ENCODE results near the gene WWC2.

The WWC2 gene

DNA sequence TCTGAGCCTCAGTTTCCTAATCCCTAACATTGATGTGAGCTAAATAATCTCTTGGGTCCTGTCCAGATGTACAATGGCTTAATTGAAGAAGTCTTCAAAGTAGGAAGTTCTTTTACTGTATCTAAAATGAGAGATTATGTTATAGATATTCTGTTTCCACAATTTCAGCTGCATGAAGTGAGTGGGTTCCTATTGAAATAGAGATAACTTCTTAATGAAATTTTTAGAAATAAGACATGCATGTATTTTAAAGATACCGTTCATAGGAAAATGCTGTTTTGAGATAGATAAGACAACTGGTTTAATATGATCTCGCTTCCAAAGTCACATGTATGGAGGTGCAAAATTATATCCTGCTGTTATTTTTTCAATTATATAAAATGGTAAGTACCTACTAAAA lies 149.1 kb downstream of the WWC2 start:
- Histone ChIP-seq H3K4me2 (ENCODE audit: low read length) (no peak overlapping the region), H3K27me3 (ENCODE audit: low read depth, low read length) (no peaks in the 10 kb centered on the region), H3K79me2 (ENCODE audit: low read length) (no peaks in the 10 kb centered on the region), H3K9ac (ENCODE audit: low read length) (no peak overlapping the region), H3K4me3 (ENCODE audit: low read length) (no peak overlapping the region), H3K36me3 (replicated peaks; ENCODE audit: low read depth, low read length) (no peaks in the 10 kb centered on the region), H2AFZ (ENCODE audit: low read depth, low read length) (no peak overlapping the region), H3K27ac (ENCODE audit: low read length) (no peak overlapping the region), H4K20me1 (ENCODE audit: insufficient read depth, low read length) (no peaks in the 10 kb centered on the region), H3K9me3 (ENCODE audit: insufficient read depth, low read length) (no peaks in the 10 kb centered on the region), H3K4me1 (ENCODE audit: low read length) (peaks cover 45% of the 10 kb centered on the region)
- no peak for TF ChIP-seq EZH2phosphoT487 (IDR thresholded peaks at IDR 0.05; ENCODE audit: low read depth)
- TF ChIP-seq, protein P1, sequence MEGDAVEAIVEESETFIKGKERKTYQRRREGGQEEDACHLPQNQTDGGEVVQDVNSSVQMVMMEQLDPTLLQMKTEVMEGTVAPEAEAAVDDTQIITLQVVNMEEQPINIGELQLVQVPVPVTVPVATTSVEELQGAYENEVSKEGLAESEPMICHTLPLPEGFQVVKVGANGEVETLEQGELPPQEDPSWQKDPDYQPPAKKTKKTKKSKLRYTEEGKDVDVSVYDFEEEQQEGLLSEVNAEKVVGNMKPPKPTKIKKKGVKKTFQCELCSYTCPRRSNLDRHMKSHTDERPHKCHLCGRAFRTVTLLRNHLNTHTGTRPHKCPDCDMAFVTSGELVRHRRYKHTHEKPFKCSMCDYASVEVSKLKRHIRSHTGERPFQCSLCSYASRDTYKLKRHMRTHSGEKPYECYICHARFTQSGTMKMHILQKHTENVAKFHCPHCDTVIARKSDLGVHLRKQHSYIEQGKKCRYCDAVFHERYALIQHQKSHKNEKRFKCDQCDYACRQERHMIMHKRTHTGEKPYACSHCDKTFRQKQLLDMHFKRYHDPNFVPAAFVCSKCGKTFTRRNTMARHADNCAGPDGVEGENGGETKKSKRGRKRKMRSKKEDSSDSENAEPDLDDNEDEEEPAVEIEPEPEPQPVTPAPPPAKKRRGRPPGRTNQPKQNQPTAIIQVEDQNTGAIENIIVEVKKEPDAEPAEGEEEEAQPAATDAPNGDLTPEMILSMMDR (IDR thresholded peaks at IDR 0.05; ENCODE audit: low read depth, low read length), result no peak

DNA sequence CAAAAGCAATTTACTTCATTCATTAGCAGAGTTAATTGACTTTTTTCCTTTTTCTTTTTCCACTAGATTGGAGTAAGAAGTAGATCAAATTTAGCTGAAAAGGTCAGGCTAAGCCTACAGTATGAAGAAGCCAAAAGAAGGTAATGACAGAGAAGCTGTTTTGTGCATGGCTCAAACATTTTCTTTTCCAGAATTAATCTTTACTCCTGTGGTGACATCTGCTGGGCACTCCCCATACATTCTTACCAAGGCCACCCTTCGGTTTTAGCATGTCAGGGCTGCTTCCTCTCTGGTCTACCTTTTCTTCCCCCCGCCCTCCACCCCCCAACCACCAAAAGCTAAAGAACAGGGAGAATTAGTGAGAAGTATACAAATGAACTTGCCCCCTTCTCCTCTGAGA lies 150.8 kb downstream of the WWC2 start:
- H3K9me3 ChIP-seq (ENCODE audit: insufficient read depth, low read length), result no peaks in the 10 kb centered on the region
- peak overlapping the region; percentile 48 for H3K27ac ChIP-seq (ENCODE audit: low read length)
- H3K9ac ChIP-seq (ENCODE audit: low read length), result peak overlapping the region; percentile 44
- H2AFZ ChIP-seq (ENCODE audit: low read depth, low read length), result peak overlapping the region; percentile 64; the same call in 1 of the 2 replicates
- H3K36me3 ChIP-seq (replicated peaks; ENCODE audit: low read depth, low read length), result no peaks in the 10 kb centered on the region
- H3K79me2 ChIP-seq (ENCODE audit: low read length), result no peaks in the 10 kb centered on the region
- peak overlapping the region; percentile 71 for H3K4me2 ChIP-seq (ENCODE audit: low read length)
- TF ChIP-seq EZH2phosphoT487 (IDR thresholded peaks at IDR 0.05; ENCODE audit: low read depth), result no peak
- TF ChIP-seq, protein P1 (IDR thresholded peaks at IDR 0.05; ENCODE audit: low read depth, low read length), result peak; percentile 90
- H3K4me3 ChIP-seq (ENCODE audit: low read length), result peak overlapping the region; percentile 46
- no peaks in the 10 kb centered on the region for H4K20me1 ChIP-seq (ENCODE audit: insufficient read depth, low read length)
- H3K4me1 ChIP-seq (ENCODE audit: low read length), result peaks cover 32% of the 10 kb centered on the region
- H3K27me3 ChIP-seq (ENCODE audit: low read depth, low read length), result no peaks in the 10 kb centered on the region

DNA sequence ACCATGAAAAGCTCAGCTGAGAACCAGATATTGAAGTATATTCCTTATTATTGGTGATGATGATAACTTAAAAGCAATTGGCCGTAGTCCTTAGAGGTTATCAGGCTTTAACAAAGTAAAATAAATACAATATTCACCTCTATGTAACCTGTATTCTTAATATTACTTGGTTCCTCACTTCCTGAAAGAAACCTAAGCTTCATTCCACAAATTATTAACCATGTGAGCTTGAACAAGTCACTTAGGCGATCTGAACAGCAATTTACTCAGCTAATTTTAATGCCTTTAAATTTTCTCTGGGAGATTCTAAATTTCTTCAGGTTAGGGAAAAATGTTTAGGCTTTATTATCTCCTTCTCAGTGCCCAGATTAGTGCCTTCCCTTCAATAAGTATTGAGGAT lies 151.8 kb downstream of the WWC2 start:
- Histone ChIP-seq H3K9ac (ENCODE audit: low read length) (peak overlapping the region; percentile 44), H3K79me2 (ENCODE audit: low read length) (no peaks in the 10 kb centered on the region), H3K9me3 (ENCODE audit: insufficient read depth, low read length) (no peaks in the 10 kb centered on the region), H3K27ac (ENCODE audit: low read length) (peak overlapping the region; percentile 48; the same call in 1 of the 2 replicates), H3K4me3 (ENCODE audit: low read length) (peak overlapping the region; percentile 46), H3K36me3 (replicated peaks; ENCODE audit: low read depth, low read length) (no peaks in the 10 kb centered on the region), H2AFZ (ENCODE audit: low read depth, low read length) (0 out of 2 replicates have a peak overlapping the region, but pooled peaks have one; percentile 64), H3K4me1 (ENCODE audit: low read length) (peaks cover 22% of the 10 kb centered on the region), H3K4me2 (ENCODE audit: low read length) (peak overlapping the region; percentile 71), H3K27me3 (ENCODE audit: low read depth, low read length) (no peaks in the 10 kb centered on the region), H4K20me1 (ENCODE audit: insufficient read depth, low read length) (no peaks in the 10 kb centered on the region)
- no peak for TF ChIP-seq EZH2phosphoT487 (IDR thresholded peaks at IDR 0.05; ENCODE audit: low read depth)
- TF ChIP-seq, protein P1 (IDR thresholded peaks at IDR 0.05; ENCODE audit: low read depth, low read length), result no peak

DNA sequence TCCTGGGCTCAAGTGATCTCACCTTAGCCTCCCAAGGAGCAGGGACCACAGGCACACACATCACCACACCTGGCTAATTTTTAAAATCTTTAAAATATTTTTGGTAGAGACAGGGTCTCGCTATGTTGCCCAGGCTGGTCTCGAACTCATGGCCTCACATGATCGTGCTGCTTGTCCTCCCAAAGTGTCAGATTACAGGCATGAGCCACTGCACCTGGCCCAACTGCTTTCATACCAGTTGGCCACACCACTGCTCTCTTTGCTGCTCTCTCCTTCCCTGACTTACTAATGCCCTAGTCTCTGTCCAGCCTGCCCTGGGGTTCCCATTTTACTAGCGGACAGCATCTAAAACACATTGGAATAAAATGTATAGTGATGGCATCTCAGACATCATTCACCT lies 153.9 kb downstream of the WWC2 start:
- Histone ChIP-seq H4K20me1 (ENCODE audit: insufficient read depth, low read length) (no peaks in the 10 kb centered on the region), H3K9me3 (ENCODE audit: insufficient read depth, low read length) (no peaks in the 10 kb centered on the region), H3K4me1 (ENCODE audit: low read length) (peaks cover 37% of the 10 kb centered on the region), H2AFZ (ENCODE audit: low read depth, low read length) (no peak overlapping the region), H3K79me2 (ENCODE audit: low read length) (no peaks in the 10 kb centered on the region), H3K27me3 (ENCODE audit: low read depth, low read length) (no peaks in the 10 kb centered on the region), H3K27ac (ENCODE audit: low read length) (no peak overlapping the region), H3K4me2 (ENCODE audit: low read length) (no peak overlapping the region), H3K4me3 (ENCODE audit: low read length) (no peak overlapping the region), H3K36me3 (replicated peaks; ENCODE audit: low read depth, low read length) (no peaks in the 10 kb centered on the region), H3K9ac (ENCODE audit: low read length) (no peak overlapping the region)
- no peak for TF ChIP-seq EZH2phosphoT487 (IDR thresholded peaks at IDR 0.05; ENCODE audit: low read depth)
- TF ChIP-seq, protein P1 (IDR thresholded peaks at IDR 0.05; ENCODE audit: low read depth, low read length), result no peak
